Chondrocyte (in vitro differentiated cells): ENCODE data around the gene LSM14B. TPM values are rescaled to one million over a fixed set of nuclear protein-coding genes. Genes with fewer than 3 reads are reported as not detected.

ENCODE experiments used
- DNase-seq: peaks from one replicate; pipeline ENCODE4 v3.0.0; 2021; ENCODE audit warnings: mixed read lengths, low spot score
- H3K27ac Mint-ChIP-seq: one replicate; pipeline ENCODE4 v1.8.0; 2021; ENCODE audit warnings: mild to moderate bottlenecking, moderate library complexity, mixed read lengths; ENCODE audit not compliant: unreplicated experiment
- H3K27me3 Mint-ChIP-seq: 2 replicates; pipeline ENCODE4 v1.8.0; 2021; ENCODE audit warnings: low read depth, mixed read lengths
- H3K36me3 Mint-ChIP-seq: 2 replicates; pipeline ENCODE4 v1.8.0; 2021; ENCODE audit warnings: low read depth, mixed read lengths
- H3K4me1 Mint-ChIP-seq: 2 replicates; pipeline ENCODE4 v1.8.0; 2021; ENCODE audit warnings: low read depth, mild to moderate bottlenecking, mixed read lengths
- H3K4me3 Mint-ChIP-seq: one replicate; pipeline ENCODE4 v1.8.0; 2021; ENCODE audit warnings: mild to moderate bottlenecking, moderate library complexity, mixed read lengths; ENCODE audit not compliant: unreplicated experiment
- H3K9me3 Mint-ChIP-seq: 2 replicates; pipeline ENCODE4 v1.8.0; 2021; ENCODE audit warnings: low read depth, mixed read lengths
- total RNA-seq: library from RNA; stranded (reverse); gene quantifications from 3 replicates; pipeline ENCODE4 v1.2.1, GENCODE V29; 2021
- TF ChIP-seq, protein P1 (sequence below): fragments of 200-600 bp; sonication (generic); IDR thresholded peaks from 2 replicates; pipeline ENCODE4 v1.5.0; 2021; ENCODE audit warnings: antibody characterized with exemption, mild to moderate bottlenecking, moderate library complexity

Gene LSM14B
- total RNA-seq, 1 donor from 2014 or later: 48.6 TPM

DNA sequence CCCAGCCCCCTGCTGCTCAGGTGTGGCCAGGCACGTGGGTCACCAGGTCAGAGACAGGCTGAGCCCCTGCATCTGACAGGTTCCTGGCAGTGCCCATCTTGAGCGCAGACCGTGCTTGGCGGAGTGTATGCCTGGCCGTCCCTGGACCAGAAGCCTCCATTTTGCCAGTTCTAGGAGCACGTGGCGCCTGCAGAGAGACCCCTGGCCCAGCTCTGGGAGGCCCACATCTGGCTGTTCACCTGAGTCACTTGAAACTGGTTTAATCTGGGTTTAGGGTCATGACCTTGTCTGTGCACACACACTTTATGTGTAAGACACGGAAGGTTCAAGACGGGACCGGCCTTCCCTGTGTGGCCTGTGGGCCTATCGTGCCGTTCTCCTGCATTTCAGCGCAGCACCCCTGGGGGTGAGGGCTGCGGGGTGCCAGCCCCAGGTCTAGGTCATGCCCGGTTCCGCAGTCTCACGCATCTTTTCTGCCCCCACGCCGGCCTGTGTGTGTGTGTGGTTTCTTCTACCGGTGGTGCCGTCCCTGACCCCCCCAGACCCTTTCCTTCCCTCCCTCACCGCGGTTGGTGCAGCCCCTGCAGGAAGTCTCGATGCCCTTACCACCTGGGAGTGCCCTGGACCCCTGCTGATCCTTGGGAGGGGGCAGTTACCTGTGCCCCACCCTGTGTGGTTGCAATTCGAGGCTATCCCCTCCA is 35.3 kb downstream of the LSM14B start:
- Mint-ChIP-seq H3K4me1 (peaks cover 26% of the 10 kb centered on the region), H3K27ac (no peak overlapping the region), H3K4me3 (no peak overlapping the region), H3K27me3 (no peaks in the 10 kb centered on the region), H3K36me3 (peaks cover 9% of the 10 kb centered on the region), H3K9me3 (no peaks in the 10 kb centered on the region)
- TF ChIP-seq, protein P1, sequence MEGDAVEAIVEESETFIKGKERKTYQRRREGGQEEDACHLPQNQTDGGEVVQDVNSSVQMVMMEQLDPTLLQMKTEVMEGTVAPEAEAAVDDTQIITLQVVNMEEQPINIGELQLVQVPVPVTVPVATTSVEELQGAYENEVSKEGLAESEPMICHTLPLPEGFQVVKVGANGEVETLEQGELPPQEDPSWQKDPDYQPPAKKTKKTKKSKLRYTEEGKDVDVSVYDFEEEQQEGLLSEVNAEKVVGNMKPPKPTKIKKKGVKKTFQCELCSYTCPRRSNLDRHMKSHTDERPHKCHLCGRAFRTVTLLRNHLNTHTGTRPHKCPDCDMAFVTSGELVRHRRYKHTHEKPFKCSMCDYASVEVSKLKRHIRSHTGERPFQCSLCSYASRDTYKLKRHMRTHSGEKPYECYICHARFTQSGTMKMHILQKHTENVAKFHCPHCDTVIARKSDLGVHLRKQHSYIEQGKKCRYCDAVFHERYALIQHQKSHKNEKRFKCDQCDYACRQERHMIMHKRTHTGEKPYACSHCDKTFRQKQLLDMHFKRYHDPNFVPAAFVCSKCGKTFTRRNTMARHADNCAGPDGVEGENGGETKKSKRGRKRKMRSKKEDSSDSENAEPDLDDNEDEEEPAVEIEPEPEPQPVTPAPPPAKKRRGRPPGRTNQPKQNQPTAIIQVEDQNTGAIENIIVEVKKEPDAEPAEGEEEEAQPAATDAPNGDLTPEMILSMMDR: no peak
- DNase-seq: no peak

DNA sequence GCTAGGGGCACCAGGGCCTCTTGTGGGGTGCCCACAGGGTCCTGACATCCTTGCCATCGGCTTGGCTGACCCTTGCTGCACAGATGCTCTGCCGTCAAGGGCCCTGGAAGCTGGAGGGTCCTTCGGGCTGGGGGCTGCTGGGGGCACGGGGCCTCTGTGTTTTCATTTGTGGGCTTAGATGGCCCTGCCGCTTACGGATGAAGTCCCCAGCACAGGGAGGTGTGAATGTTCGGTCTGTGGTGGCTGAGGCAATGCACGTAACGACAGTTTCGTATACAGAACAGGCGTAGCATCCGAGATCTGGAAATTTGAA is 35.8 kb downstream of the LSM14B start:
- H3K36me3 Mint-ChIP-seq: peaks cover 7% of the 10 kb centered on the region
- H3K4me3 Mint-ChIP-seq: no peak overlapping the region
- no peaks in the 10 kb centered on the region for H3K27me3 Mint-ChIP-seq
- TF ChIP-seq, protein P1: no peak
- H3K27ac Mint-ChIP-seq: no peak overlapping the region
- no peak for DNase-seq
- peaks cover 26% of the 10 kb centered on the region for H3K4me1 Mint-ChIP-seq
- no peaks in the 10 kb centered on the region for H3K9me3 Mint-ChIP-seq

- DNase-seq: no peak
- H3K36me3 Mint-ChIP-seq: peaks cover 6% of the 10 kb centered on the region
- H3K27me3 Mint-ChIP-seq: no peaks in the 10 kb centered on the region
- peaks cover 26% of the 10 kb centered on the region for H3K4me1 Mint-ChIP-seq
- H3K9me3 Mint-ChIP-seq: no peaks in the 10 kb centered on the region
- TF ChIP-seq, protein P1: no peak
- H3K27ac Mint-ChIP-seq: no peak overlapping the region
- no peak overlapping the region for H3K4me3 Mint-ChIP-seq
Measured at GRCh38 chr20:62158541-62158940, 36.3 kb downstream of the LSM14B start.

DNA sequence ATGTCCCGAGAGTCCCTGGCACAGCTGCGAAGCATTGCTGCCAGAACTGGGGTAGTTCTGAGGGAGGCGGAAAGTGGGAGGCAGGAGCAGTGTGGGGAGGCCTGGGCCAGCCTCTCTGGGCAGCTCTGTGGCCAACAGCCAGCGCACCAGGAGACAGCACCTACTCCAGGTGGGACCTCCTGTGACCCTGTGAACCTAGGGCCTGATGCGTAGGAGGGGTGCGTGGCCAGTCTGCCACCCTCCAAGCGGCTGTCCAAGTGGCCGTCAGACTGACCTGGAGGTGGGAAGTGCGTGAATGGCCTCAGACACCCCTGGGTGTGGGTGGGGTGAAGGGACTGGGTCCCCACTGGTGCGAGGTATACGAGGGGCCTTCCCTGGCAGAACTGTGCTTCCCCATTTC is 36.8 kb downstream of the LSM14B start:
- no peak for DNase-seq
- no peak overlapping the region for H3K4me3 Mint-ChIP-seq
- no peaks in the 10 kb centered on the region for H3K9me3 Mint-ChIP-seq
- peaks cover 5% of the 10 kb centered on the region for H3K36me3 Mint-ChIP-seq
- TF ChIP-seq, protein P1: no peak
- H3K27ac Mint-ChIP-seq: no peak overlapping the region
- peaks cover 26% of the 10 kb centered on the region for H3K4me1 Mint-ChIP-seq
- no peaks in the 10 kb centered on the region for H3K27me3 Mint-ChIP-seq

- H3K27ac Mint-ChIP-seq: no peak overlapping the region
- no peaks in the 10 kb centered on the region for H3K9me3 Mint-ChIP-seq
- no peaks in the 10 kb centered on the region for H3K27me3 Mint-ChIP-seq
- no peak for DNase-seq
- H3K4me1 Mint-ChIP-seq: peaks cover 23% of the 10 kb centered on the region
- H3K4me3 Mint-ChIP-seq: no peak overlapping the region
- peaks cover 5% of the 10 kb centered on the region for H3K36me3 Mint-ChIP-seq
- TF ChIP-seq, protein P1: no peak
Measured at GRCh38 chr20:62159839-62160238, 37.6 kb downstream of the LSM14B start.
